H1 (cell line): ENCODE measurements around the gene CNTNAP1. TPM values are rescaled to one million over a fixed set of nuclear protein-coding genes. Genes with fewer than 3 reads are reported as not detected.

ENCODE experiments used
- BCL11A ChIP-seq, 2 experiments: IDR thresholded peaks; one replicate each; pipeline ENCODE4 v1.6.1; 2011; ENCODE audit warnings: low read depth in 2 of 2, low read length in 2 of 2, mild to moderate bottlenecking in 2 of 2
- CHD1 ChIP-seq: IDR thresholded peaks from 2 replicates; pipeline ENCODE4 v1.6.1; 2012; ENCODE audit warnings: low read depth, low read length, improper control_type of control experiment
- SP1 ChIP-seq: IDR thresholded peaks from 2 replicates; pipeline ENCODE4 v1.6.1; 2011; ENCODE audit warnings: low read depth, low read length
- SRF ChIP-seq: IDR thresholded peaks from 2 replicates; pipeline ENCODE4 v1.6.1; 2011; ENCODE audit warnings: mild to moderate bottlenecking, low read depth, low read length, moderate library complexity
- SUZ12 ChIP-seq: fragments of 200-600 bp; sonication (generic); IDR thresholded peaks from 2 replicates; pipeline ENCODE4 v1.6.1; 2012; ENCODE audit warnings: mild to moderate bottlenecking, inconsistent platforms, low read length, moderate library complexity, mixed read lengths
- YY1 ChIP-seq: IDR thresholded peaks from 2 replicates; pipeline ENCODE4 v1.6.1; 2011; ENCODE audit warnings: low read depth, mild to moderate bottlenecking, low read length
- polyA plus RNA-seq, 7 experiments: library from polyadenylated mRNA; depleted of rRNA in 3 of 7; stranded (reverse) in 5 of 7; unstranded in 2 of 7; fragments of >200 nt in 5 of 7; fragments of 200-250 nt in 2 of 7; gene quantifications; 1 replicate in 5 of 7; 2 replicates in 1 of 7; 4 replicates in 1 of 7; pipeline versions ENCODE4 v1.2.1 to v1.2.3, GENCODE V29; 2011 to 2013; ENCODE audit warnings: missing spikeins in 2 of 7, mixed read lengths in 2 of 7
- total RNA-seq: library from RNA; stranded (reverse); fragmentation: NEBNext Ultra II Directional; extraction: Animal tissue kit (Norgen Biotek cat#: 25700); gene quantifications from 2 replicates; pipeline ENCODE4 v1.2.1, GENCODE V29; 2021

Gene CNTNAP1
- total and polyA plus RNA-seq, 2 of the 8 experiments (the other 6 are each of a cell fraction or from before 2014, with no cell fraction given): 4.7 to 10.0 TPM

GRCh38 chr17:42683407-42684034 lies 1.2 kb downstream of the CNTNAP1 start (continued):
- TF ChIP-seq SRF (no peak), CHD1 (no peak), SUZ12 (no peak), SP1 (no peak), BCL11A (IDR thresholded peaks at IDR 0.05; ENCODE audit: low read depth in 2 of 2, low read length in 2 of 2) (no peak), YY1 (no peak)
